GM18519 (cell line): ENCODE results near the gene SLC9A7.

Experiments
- ATAC-seq: cut with Tn5 transposase; IDR thresholded peaks from one replicate; pipeline ENCODE4 v1.9.1; 2021; ENCODE audit warnings: mild to moderate bottlenecking, moderate library complexity; ENCODE audit not compliant: unreplicated experiment, low FRiP score

SLC9A7 gene

GRCh38 chrX:46618947-46619346 lies 140.0 kb downstream of the SLC9A7 start:
- ATAC-seq, result no peak

- no peak for ATAC-seq
Observed at GRCh38 chrX:46617906-46618305, 141.0 kb downstream of the SLC9A7 start.

GRCh38 chrX:46611658-46612362 lies 147.1 kb downstream of the SLC9A7 start:
- no peak for ATAC-seq

- ATAC-seq, result no peak
Observed at GRCh38 chrX:46610070-46610658, 148.8 kb downstream of the SLC9A7 start.

GRCh38 chrX:46607916-46608315 lies 151.0 kb downstream of the SLC9A7 start:
- ATAC-seq, result no peak

- no peak for ATAC-seq
Observed at GRCh38 chrX:46602468-46603102, 156.3 kb downstream of the SLC9A7 start.

- ATAC-seq, result no peak
Observed at GRCh38 chrX:46601283-46601682, 157.6 kb downstream of the SLC9A7 start.

GRCh38 chrX:46599051-46599560 lies 159.8 kb downstream of the SLC9A7 start:
- ATAC-seq, result no peak

GRCh38 chrX:46597771-46598170 lies 161.1 kb downstream of the SLC9A7 start:
- ATAC-seq, result no peak

- no peak for ATAC-seq
Observed at GRCh38 chrX:46597208-46597607, 161.7 kb downstream of the SLC9A7 start.

- ATAC-seq, result no peak
Observed at GRCh38 chrX:46595084-46595483, 163.8 kb downstream of the SLC9A7 start.

GRCh38 chrX:46589977-46590723 lies 168.8 kb downstream of the SLC9A7 start:
- ATAC-seq, result no peak

GRCh38 chrX:46588263-46588662 lies 170.7 kb downstream of the SLC9A7 start:
- no peak for ATAC-seq

- ATAC-seq, result no peak
Observed at GRCh38 chrX:46587753-46588171, 171.2 kb downstream of the SLC9A7 start.

- no peak for ATAC-seq
Observed at GRCh38 chrX:46587158-46587557, 171.8 kb downstream of the SLC9A7 start.

GRCh38 chrX:46584736-46585135 lies 174.2 kb downstream of the SLC9A7 start:
- no peak for ATAC-seq

GRCh38 chrX:46582966-46583365 lies 176.0 kb downstream of the SLC9A7 start:
- ATAC-seq, result no peak

- no peak for ATAC-seq
Observed at GRCh38 chrX:46582325-46582724, 176.6 kb downstream of the SLC9A7 start.

GRCh38 chrX:46580613-46581012 lies 178.3 kb downstream of the SLC9A7 start:
- ATAC-seq, result no peak

- no peak for ATAC-seq
Observed at GRCh38 chrX:46579250-46579649, 179.7 kb downstream of the SLC9A7 start.
